Endothelial cell of umbilical vein (primary cell): Measurements from ENCODE around the gene TTC24. TPM values are rescaled to one million over a fixed set of nuclear protein-coding genes. Genes with fewer than 3 reads are reported as not detected.

Experiments used
- BruUV-seq: library from RNA; stranded (reverse); fragments of 400-500 nt; replicated peaks from 2 replicates; lab custom pipeline; 2021; lab: Mats Ljungman, UMichigan
- CTCF ChIA-PET: fragments of 300-600, 350-600 bp; sonication (Branson Sonifier 250); formaldehyde crosslinking; loops from one replicate; lab custom pipeline; 2021; ENCODE audit warnings: antibody characterized with exemption, inconsistent platforms; lab: Charles Lee
- POLR2A ChIA-PET: fragments of 300-600, 350-600 bp; sonication (Branson Sonifier 250); formaldehyde crosslinking; loops from one replicate; lab custom pipeline; 2021; ENCODE audit warnings: antibody characterized with exemption, inconsistent platforms; lab: Charles Lee
- DNase-seq: peaks from one replicate; pipeline ENCODE4 v3.0.0-alpha.2; 2011; ENCODE audit warnings: low read depth, low spot score
- FAIRE-seq: peaks from 2 replicates; lab custom pipeline; 2011; peaks lifted over from hg19 to GRCh38; lab: Jason Lieb, UNC
- H2AFZ ChIP-seq: 2 replicates; pipeline ENCODE4 v1.6.0; 2012; ENCODE audit warnings: low read depth, low read length, control low read depth, inconsistent platforms
- H3K27ac ChIP-seq: 2 replicates; pipeline ENCODE4 v1.5.1; 2011; ENCODE audit warnings: low read depth, mild to moderate bottlenecking, control low read depth, low read length, moderate library complexity; ENCODE audit not compliant: insufficient read depth
- H3K27me3 ChIP-seq, 2 experiments: 2 replicates each; pipeline versions ENCODE4 v1.6.0 to v1.6.1; 2011; ENCODE audit warnings: low read length in 2 of 2, mixed read lengths in 1 of 2; ENCODE audit not compliant: control insufficient read depth in 2 of 2, insufficient read depth in 2 of 2
- H3K36me3 ChIP-seq, 2 experiments: 2 replicates in 1 of 2; 3 replicates in 1 of 2; pipeline ENCODE4 v1.5.1; 2011; ENCODE audit warnings: low read length in 2 of 2, mild to moderate bottlenecking in 1 of 2, moderate library complexity in 1 of 2; ENCODE audit not compliant: control insufficient read depth in 2 of 2, insufficient read depth in 2 of 2; ENCODE audit errors: extremely low read depth in 1 of 2
- H3K4me1 ChIP-seq: 3 replicates; pipeline ENCODE4 v1.5.1; 2011; ENCODE audit warnings: mild to moderate bottlenecking, low read length; ENCODE audit not compliant: control insufficient read depth, insufficient read depth; ENCODE audit errors: extremely low read depth
- H3K4me2 ChIP-seq: 2 replicates; pipeline ENCODE4 v1.6.1; 2011; ENCODE audit warnings: low read length, control low read depth, mixed read lengths; ENCODE audit not compliant: insufficient read depth
- H3K4me3 ChIP-seq, 3 experiments: fragments of 200-600 bp in 1 of 3; sonication (generic), shearing (Covaris generic) in 1 of 3; replicated peaks in 1 of 3; 2 replicates each; pipeline ENCODE4 v1.5.1; 2011 to 2016; ENCODE audit warnings: control low read depth in 3 of 3, low read length in 3 of 3, mild to moderate bottlenecking in 2 of 3, inconsistent platforms in 1 of 3, low read depth in 1 of 3, moderate library complexity in 1 of 3; ENCODE audit not compliant: insufficient read depth in 1 of 3
- H3K79me2 ChIP-seq: 2 replicates; pipeline ENCODE4 v1.6.0; 2012; ENCODE audit warnings: low read length, inconsistent platforms; ENCODE audit not compliant: control insufficient read depth, insufficient read depth
- H3K9ac ChIP-seq: replicated peaks from 2 replicates; pipeline ENCODE3; 2011; ENCODE audit warnings: low read length, control low read depth; ENCODE audit not compliant: insufficient read depth; ENCODE audit errors: extremely low read depth
- H3K9me1 ChIP-seq: replicated peaks from 3 replicates; pipeline ENCODE4 v1.6.0; 2011; ENCODE audit warnings: mild to moderate bottlenecking, low read length; ENCODE audit not compliant: control insufficient read depth, insufficient read depth; ENCODE audit errors: extremely low read depth
- H3K9me3 ChIP-seq: replicated peaks from 2 replicates; pipeline ENCODE4 v1.5.1; 2012; ENCODE audit warnings: low read length, inconsistent platforms; ENCODE audit not compliant: control insufficient read depth, insufficient read depth
- H4K20me1 ChIP-seq: replicated peaks from 2 replicates; pipeline ENCODE3; 2011; ENCODE audit warnings: mild to moderate bottlenecking, low read length; ENCODE audit not compliant: control insufficient read depth, insufficient read depth; ENCODE audit errors: extremely low read depth
- EZH2 ChIP-seq: IDR thresholded peaks from 2 replicates; pipeline ENCODE4 v1.6.1; 2012; ENCODE audit warnings: borderline replicate concordance, low read depth, mild to moderate bottlenecking, moderate library complexity, low read length, inconsistent platforms; ENCODE audit not compliant: severe bottlenecking
- GATA2 ChIP-seq: IDR thresholded peaks from 2 replicates; pipeline ENCODE4 v1.7.0; 2011; ENCODE audit warnings: low read depth, mild to moderate bottlenecking, moderate library complexity, mixed read lengths, low read length; ENCODE audit not compliant: insufficient read length, insufficient read depth
- JUN ChIP-seq: IDR thresholded peaks from 2 replicates; pipeline ENCODE4 v1.6.1; 2011; ENCODE audit warnings: borderline replicate concordance, low read depth; ENCODE audit not compliant: insufficient read length, insufficient read depth
- MAX ChIP-seq: IDR thresholded peaks from 2 replicates; pipeline ENCODE4 v1.6.1; 2011; ENCODE audit not compliant: insufficient read depth, insufficient read length
- MYC ChIP-seq: IDR thresholded peaks from one replicate; pipeline ENCODE4 v1.6.1; 2011; ENCODE audit warnings: mild to moderate bottlenecking, low read depth, low read length
- POLR2A ChIP-seq: IDR thresholded peaks from 2 replicates; pipeline ENCODE4 v1.6.1; 2012; ENCODE audit warnings: low read depth, mild to moderate bottlenecking, control low read depth, low read length
- POLR2AphosphoS5 ChIP-seq: IDR thresholded peaks from 2 replicates; pipeline ENCODE4 v1.6.1; 2012; ENCODE audit warnings: low read depth, mild to moderate bottlenecking, control low read depth, low read length, moderate library complexity; ENCODE audit not compliant: insufficient read depth
- dilution Hi-C: fragments of 300-500 bp; cut with MboI; formaldehyde crosslinking; loops from one replicate; pipeline ENCODE4 v1.15.0; 2019; ENCODE audit warnings: low sequenced_read_pairs; ENCODE audit not compliant: extremely low pct_ligation_motif_present
- intact Hi-C: fragments of 100-400 bp; cut with micrococcal nuclease; formaldehyde crosslinking; loops from one replicate; pipeline ENCODE4 v1.10.0; 2022
- polyA plus RNA-seq, 4 experiments: library from polyadenylated mRNA; depleted of rRNA in 3 of 4; stranded (reverse) in 3 of 4; unstranded in 1 of 4; fragments of >200 nt; gene quantifications; 2 replicates each; pipeline versions ENCODE4 v1.2.1 to v1.2.3, GENCODE V29; 2011 to 2012; ENCODE audit warnings: missing spikeins in 1 of 4
- total RNA-seq: library from RNA; stranded (reverse); gene quantifications from 2 replicates; pipeline ENCODE4 v1.2.3, GENCODE V29; 2021

Gene TTC24
- total and polyA plus RNA-seq, 2 donors (not counting 3 experiments of a cell fraction or from before 2014, with no cell fraction given): not detected

GRCh38 chr1:156533568-156534220, 45.8 kb upstream of the TTC24 start:
- DNase-seq (no peak), FAIRE-seq (no peak)
- H3K4me1 ChIP-seq: no peaks in the 10 kb centered on the region
- no peak for TF ChIP-seq MAX
- no peak for TF ChIP-seq MYC
- no peak for TF ChIP-seq GATA2
- TF ChIP-seq EZH2: no peak
- TF ChIP-seq JUN: no peak
- TF ChIP-seq POLR2A: no peak
- no peak for TF ChIP-seq POLR2AphosphoS5
- H3K4me3 ChIP-seq: no peak overlapping the region
- no peak overlapping the region for H3K4me2 ChIP-seq
- intact Hi-C loops: no loop called here
- H3K9ac ChIP-seq: no peak overlapping the region
- H3K36me3 ChIP-seq: peaks cover 4 to 13% of the 10 kb centered on the region in 2 experiments
- H3K9me3 ChIP-seq: no peaks in the 10 kb centered on the region
- ChIA-PET CTCF (interaction anchor here (1.5 kb wide), 1 partner anchor 24 kb away, joined by 5 read pairs; no protein-coding TSS in a partner anchor), POLR2A (no interaction called here)
- no peaks in the 10 kb centered on the region for H3K9me1 ChIP-seq
- dilution Hi-C loops: no loop called here
- no peak overlapping the region for H2AFZ ChIP-seq
- H3K27ac ChIP-seq: no peak overlapping the region
- no TSS peak for BruUV-seq
- no peaks in the 10 kb centered on the region for H4K20me1 ChIP-seq
- H3K27me3 ChIP-seq: no peaks in the 10 kb centered on the region
- H3K79me2 ChIP-seq: no peaks in the 10 kb centered on the region
